ENCODE results near the gene IP6K3. TPM values are rescaled to one million over a fixed set of nuclear protein-coding genes. Genes with fewer than 3 reads are reported as not detected.

IP6K3 gene
- total and polyA plus RNA-seq, 2 donors (not counting 1 experiment from before 2014, with no cell fraction given), result not detected

GRCh38 chr6:33729059-33729458, 17.6 kb downstream of the IP6K3 start:
- WGBS (ENCODE audit: insufficient coverage), result 85% methylated on average over 4 of the region's 6 CpGs
- Mint-ChIP-seq H3K27me3 (peaks cover 23% of the 10 kb centered on the region), H3K4me3 (no peak overlapping the region), H3K4me1 (peaks cover 13% of the 10 kb centered on the region), H3K9me3 (ENCODE audit: insufficient read depth) (no peaks in the 10 kb centered on the region), H3K27ac (no peak overlapping the region)
- CTCF ChIA-PET, result interaction anchor here (1.1 to 1.3 kb wide), 2 partner anchors 15 to 298 kb away, joined by 3 to 8 read pairs; no protein-coding TSS in a partner anchor
- Histone ChIP-seq H3K36me3 (replicated peaks in 1 of 2; ENCODE audit: control extremely low read depth in 1 of 2, control insufficient read depth in 1 of 2, extremely low read depth in 1 of 2, insufficient read depth in 2 of 2, low read length in 1 of 2) (no peaks in the 10 kb centered on the region), H3K4me2 (replicated peaks; ENCODE audit: low read depth, low read length, poor library complexity, severe bottlenecking) (no peak overlapping the region), H3K4me3 (ENCODE audit: control extremely low read depth in 1 of 5, extremely low read depth in 1 of 5, insufficient read depth in 1 of 5, low read depth in 2 of 5, low read length in 4 of 5) (no peak overlapping the region), H3K9ac (ENCODE audit: low read length) (no peak overlapping the region), H4K20me1 (ENCODE audit: control insufficient read depth, insufficient read depth, low read length, poor library complexity, severe bottlenecking) (no peaks in the 10 kb centered on the region), H2AFZ (ENCODE audit: insufficient read depth, low read depth, low read length, poor library complexity, severe bottlenecking) (no peak overlapping the region), H3K9me3 (ENCODE audit: control extremely low read depth in 1 of 3, control insufficient read depth in 2 of 3, insufficient read depth in 1 of 3, low read length in 2 of 3) (no peaks in the 10 kb centered on the region), H3K4me1 (ENCODE audit: control insufficient read depth in 2 of 2, insufficient read depth in 2 of 2, low read length in 2 of 2) (peaks cover 0 to 8% of the 10 kb centered on the region in 2 donors), H3K27me3 (replicated peaks in 1 of 4; ENCODE audit: control extremely low read depth in 1 of 4, control insufficient read depth in 3 of 4, insufficient read depth in 4 of 4, low read length in 3 of 4) (no peaks in the 10 kb centered on the region), H3K27ac (ENCODE audit: low read length in 2 of 2) (no peak overlapping the region), H3K79me2 (ENCODE audit: control insufficient read depth, insufficient read depth, low read length) (no peaks in the 10 kb centered on the region)
- intact Hi-C loops (cut with micrococcal nuclease), result no loop called here
- DNase-seq, result no peak
- POLR2A ChIA-PET, result interaction anchor here (0.5 kb wide), 1 partner anchor 18 kb away, joined by 4 read pairs; the partner anchor contains the start of gene IP6K3
- ATAC-seq (ENCODE audit: low read depth), result no peak
- TF ChIP-seq CTCF (IDR thresholded peaks at IDR 0.05), result no peak
- TF ChIP-seq EZH2 (IDR thresholded peaks at IDR 0.05; ENCODE audit: borderline replicate concordance, insufficient read depth, low read depth, low read length, poor library complexity, severe bottlenecking), result no peak

GRCh38 chr6:33728438-33728837, 18.3 kb downstream of the IP6K3 start:
- Mint-ChIP-seq H3K4me1 (peaks cover 13% of the 10 kb centered on the region), H3K9me3 (ENCODE audit: insufficient read depth) (no peaks in the 10 kb centered on the region), H3K27me3 (peaks cover 29% of the 10 kb centered on the region), H3K4me3 (no peak overlapping the region), H3K27ac (no peak overlapping the region)
- ChIA-PET CTCF (interaction anchor here (0.6 to 1.3 kb wide), 3 partner anchors 15 to 1983 kb away, joined by 3 to 8 read pairs (median 5); no protein-coding TSS in a partner anchor), POLR2A (no interaction called here)
- Histone ChIP-seq H3K9ac (ENCODE audit: low read length) (no peak overlapping the region), H2AFZ (ENCODE audit: insufficient read depth, low read depth, low read length, poor library complexity, severe bottlenecking) (no peak overlapping the region), H3K4me3 (ENCODE audit: control extremely low read depth in 1 of 5, extremely low read depth in 1 of 5, insufficient read depth in 1 of 5, low read depth in 2 of 5, low read length in 4 of 5) (no peak overlapping the region), H4K20me1 (ENCODE audit: control insufficient read depth, insufficient read depth, low read length, poor library complexity, severe bottlenecking) (no peaks in the 10 kb centered on the region), H3K36me3 (replicated peaks in 1 of 2; ENCODE audit: control extremely low read depth in 1 of 2, control insufficient read depth in 1 of 2, extremely low read depth in 1 of 2, insufficient read depth in 2 of 2, low read length in 1 of 2) (no peaks in the 10 kb centered on the region), H3K4me1 (ENCODE audit: control insufficient read depth in 2 of 2, insufficient read depth in 2 of 2, low read length in 2 of 2) (peaks cover 0 to 8% of the 10 kb centered on the region in 2 donors), H3K27ac (ENCODE audit: low read length in 2 of 2) (no peak overlapping the region), H3K79me2 (ENCODE audit: control insufficient read depth, insufficient read depth, low read length) (no peaks in the 10 kb centered on the region), H3K4me2 (replicated peaks; ENCODE audit: low read depth, low read length, poor library complexity, severe bottlenecking) (no peak overlapping the region), H3K9me3 (ENCODE audit: control extremely low read depth in 1 of 3, control insufficient read depth in 2 of 3, insufficient read depth in 1 of 3, low read length in 2 of 3) (no peaks in the 10 kb centered on the region), H3K27me3 (replicated peaks in 1 of 4; ENCODE audit: control extremely low read depth in 1 of 4, control insufficient read depth in 3 of 4, insufficient read depth in 4 of 4, low read length in 3 of 4) (no peaks in the 10 kb centered on the region)
- 94% methylated on average over 10 of the region's 11 CpGs for WGBS (ENCODE audit: insufficient coverage)
- TF ChIP-seq CTCF (IDR thresholded peaks at IDR 0.05), result no peak
- TF ChIP-seq EZH2 (IDR thresholded peaks at IDR 0.05; ENCODE audit: borderline replicate concordance, insufficient read depth, low read depth, low read length, poor library complexity, severe bottlenecking), result no peak
- ATAC-seq (ENCODE audit: low read depth), result no peak
- DNase-seq, result no peak
- intact Hi-C loops (cut with micrococcal nuclease), result no loop called here
